SH-SY5Y (cell line): ENCODE measurements around the gene PAQR7.

Experiments
- GATA2 ChIP-seq: IDR thresholded peaks from 2 replicates; pipeline ENCODE4 v1.6.1; 2011; ENCODE audit warnings: mild to moderate bottlenecking, low read depth, low read length
- GATA3 ChIP-seq: IDR thresholded peaks from 2 replicates; pipeline ENCODE4 v1.6.1; 2011; ENCODE audit warnings: low read depth, mild to moderate bottlenecking, low read length, moderate library complexity

DNA sequence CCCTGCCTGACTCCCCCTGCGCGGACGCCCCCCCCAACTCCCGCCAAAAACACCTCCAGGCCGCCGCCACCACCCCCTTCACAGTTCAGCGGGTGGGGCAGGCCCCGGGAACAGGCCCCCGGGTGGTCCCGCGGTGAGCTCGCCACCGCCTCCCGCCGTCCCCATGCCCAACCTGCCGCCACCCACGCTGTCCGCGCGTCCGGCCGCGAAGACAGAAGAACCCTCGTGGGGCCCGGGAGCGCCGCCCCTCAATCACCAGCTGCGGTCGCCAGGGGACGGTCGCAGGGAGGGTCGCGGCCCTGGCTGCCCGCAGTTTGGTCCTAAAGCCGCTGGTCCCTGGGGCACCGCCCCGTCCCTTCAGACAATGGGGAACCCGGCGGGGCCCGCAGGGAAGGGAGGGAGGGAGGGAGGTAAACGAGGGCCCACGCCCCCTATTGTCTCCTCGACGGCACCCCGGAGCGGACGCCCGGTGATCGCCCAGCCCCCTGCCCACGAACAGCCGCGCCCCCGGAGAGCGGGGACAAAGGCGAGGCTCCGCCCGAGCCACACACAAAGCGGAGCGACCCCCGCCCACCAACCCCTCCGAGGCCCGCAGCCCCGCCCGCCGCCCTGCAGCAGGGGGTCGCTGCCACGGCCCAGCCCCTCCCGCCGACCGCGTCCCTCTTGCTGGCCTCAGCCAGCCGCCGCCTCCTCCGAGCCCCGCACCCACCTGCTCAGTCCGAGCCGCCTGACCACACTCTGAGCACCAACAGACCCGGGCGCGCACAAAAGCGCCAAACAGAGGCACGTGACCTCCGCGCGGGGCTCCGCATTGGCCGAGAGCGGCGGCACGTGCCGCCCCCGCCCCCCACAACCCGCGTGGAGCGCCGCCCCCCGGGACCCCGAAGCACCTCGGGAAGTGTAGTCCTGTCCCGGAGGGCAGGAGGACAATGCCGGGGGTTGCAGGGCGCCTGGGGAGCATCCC, 30.5 kb upstream of the PAQR7 start, which contains the start of gene STMN1:
- no peak for TF ChIP-seq GATA2
- TF ChIP-seq GATA3: no peak
